Gastroesophageal sphincter (tissue), 3 donors: Measurements from ENCODE around the gene TGFB1.

ENCODE experiments used
- POLR2A ChIP-seq, 2 donors: fragments of 450-650 bp; IDR thresholded peaks; one replicate each; pipeline ENCODE4 v1.6.1; 2017; ENCODE audit warnings: antibody characterized with exemption in 2 of 2, mild to moderate bottlenecking in 2 of 2, moderate library complexity in 1 of 2
- POLR2AphosphoS5 ChIP-seq: sonication (generic); formaldehyde crosslinking; IDR thresholded peaks from one replicate; pipeline ENCODE4 v1.6.1; 2017; ENCODE audit warnings: antibody characterized with exemption
- TF ChIP-seq, protein P1 (sequence below), 4 experiments: fragments of 200-600 bp in 2 of 4; fragments of 450-650 bp in 2 of 4; sonication (generic) in 1 of 4; IDR thresholded peaks; one replicate each; pipeline ENCODE4 v1.5.1; 2017 to 2019; ENCODE audit warnings: antibody characterized with exemption in 4 of 4, mild to moderate bottlenecking in 2 of 4, moderate library complexity in 2 of 4

DNA sequence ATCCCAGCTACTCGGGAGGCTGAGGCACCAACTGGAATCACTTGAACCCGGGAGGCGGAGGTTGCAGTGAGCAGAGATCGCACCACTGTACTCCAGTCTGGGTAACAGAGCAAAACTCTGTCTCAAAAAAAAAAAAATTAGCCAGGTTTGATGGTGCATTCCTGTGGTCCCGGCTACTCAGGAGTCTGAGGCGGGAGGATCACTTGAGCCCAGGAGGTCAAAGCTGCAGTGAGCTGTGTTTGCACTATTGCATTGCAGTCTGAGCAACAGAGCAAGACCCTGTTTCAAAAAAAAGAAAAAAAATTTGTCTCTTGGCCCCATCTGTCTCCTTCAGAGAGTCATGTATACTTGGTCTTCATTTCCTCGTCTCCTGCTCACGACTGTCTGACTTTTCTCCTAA is 42.1 kb downstream of the TGFB1 start:
- TF ChIP-seq POLR2A (IDR thresholded peaks at IDR 0.05) (no peak), POLR2AphosphoS5 (no peak)
- TF ChIP-seq, protein P1, sequence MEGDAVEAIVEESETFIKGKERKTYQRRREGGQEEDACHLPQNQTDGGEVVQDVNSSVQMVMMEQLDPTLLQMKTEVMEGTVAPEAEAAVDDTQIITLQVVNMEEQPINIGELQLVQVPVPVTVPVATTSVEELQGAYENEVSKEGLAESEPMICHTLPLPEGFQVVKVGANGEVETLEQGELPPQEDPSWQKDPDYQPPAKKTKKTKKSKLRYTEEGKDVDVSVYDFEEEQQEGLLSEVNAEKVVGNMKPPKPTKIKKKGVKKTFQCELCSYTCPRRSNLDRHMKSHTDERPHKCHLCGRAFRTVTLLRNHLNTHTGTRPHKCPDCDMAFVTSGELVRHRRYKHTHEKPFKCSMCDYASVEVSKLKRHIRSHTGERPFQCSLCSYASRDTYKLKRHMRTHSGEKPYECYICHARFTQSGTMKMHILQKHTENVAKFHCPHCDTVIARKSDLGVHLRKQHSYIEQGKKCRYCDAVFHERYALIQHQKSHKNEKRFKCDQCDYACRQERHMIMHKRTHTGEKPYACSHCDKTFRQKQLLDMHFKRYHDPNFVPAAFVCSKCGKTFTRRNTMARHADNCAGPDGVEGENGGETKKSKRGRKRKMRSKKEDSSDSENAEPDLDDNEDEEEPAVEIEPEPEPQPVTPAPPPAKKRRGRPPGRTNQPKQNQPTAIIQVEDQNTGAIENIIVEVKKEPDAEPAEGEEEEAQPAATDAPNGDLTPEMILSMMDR (IDR thresholded peaks at IDR 0.05): no peak
